ENCODE data around the gene FAM240B.

DNA sequence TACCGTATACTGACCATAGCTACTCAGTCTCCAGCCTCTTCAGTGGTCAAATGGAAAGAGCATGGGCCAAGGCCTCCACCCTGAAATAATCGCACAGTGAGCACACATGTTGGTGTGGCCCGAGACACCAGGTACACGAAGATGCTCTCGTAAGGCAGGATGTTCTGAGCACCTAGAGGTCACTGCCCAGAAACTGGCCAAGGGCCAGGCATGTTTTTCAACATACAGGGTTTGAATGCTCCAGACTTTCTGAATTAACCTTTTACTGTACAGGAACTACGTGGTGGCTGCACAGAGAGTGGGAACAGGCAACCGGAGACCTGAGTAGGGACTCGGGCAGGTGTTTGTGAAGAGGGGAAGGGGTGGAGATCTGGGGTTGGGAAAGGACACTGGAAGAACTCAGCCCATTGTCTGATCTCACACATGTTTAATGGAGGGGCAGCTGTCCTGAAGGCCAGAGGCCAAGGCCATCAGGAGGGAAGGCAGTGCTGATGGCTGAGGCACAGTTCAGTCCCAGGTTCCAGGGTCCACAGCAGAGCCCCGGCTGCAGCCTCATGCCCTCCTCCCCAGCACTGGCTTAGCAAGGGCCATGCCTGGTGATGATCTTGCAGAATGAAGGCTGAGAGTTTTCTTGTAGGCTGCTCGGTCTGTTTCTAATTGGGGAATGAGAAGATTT lies 51.0 kb downstream of the FAM240B start:
- TF ChIP-seq, protein P1, sequence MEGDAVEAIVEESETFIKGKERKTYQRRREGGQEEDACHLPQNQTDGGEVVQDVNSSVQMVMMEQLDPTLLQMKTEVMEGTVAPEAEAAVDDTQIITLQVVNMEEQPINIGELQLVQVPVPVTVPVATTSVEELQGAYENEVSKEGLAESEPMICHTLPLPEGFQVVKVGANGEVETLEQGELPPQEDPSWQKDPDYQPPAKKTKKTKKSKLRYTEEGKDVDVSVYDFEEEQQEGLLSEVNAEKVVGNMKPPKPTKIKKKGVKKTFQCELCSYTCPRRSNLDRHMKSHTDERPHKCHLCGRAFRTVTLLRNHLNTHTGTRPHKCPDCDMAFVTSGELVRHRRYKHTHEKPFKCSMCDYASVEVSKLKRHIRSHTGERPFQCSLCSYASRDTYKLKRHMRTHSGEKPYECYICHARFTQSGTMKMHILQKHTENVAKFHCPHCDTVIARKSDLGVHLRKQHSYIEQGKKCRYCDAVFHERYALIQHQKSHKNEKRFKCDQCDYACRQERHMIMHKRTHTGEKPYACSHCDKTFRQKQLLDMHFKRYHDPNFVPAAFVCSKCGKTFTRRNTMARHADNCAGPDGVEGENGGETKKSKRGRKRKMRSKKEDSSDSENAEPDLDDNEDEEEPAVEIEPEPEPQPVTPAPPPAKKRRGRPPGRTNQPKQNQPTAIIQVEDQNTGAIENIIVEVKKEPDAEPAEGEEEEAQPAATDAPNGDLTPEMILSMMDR (IDR thresholded peaks at IDR 0.05; ENCODE audit: insufficient read depth, low read length, poor library complexity, severe bottlenecking) = no peak
- no peak for TF ChIP-seq EZH2phosphoT487 (conservative IDR thresholded peaks at IDR 0.05; ENCODE audit: low read length)
